Measurements from ENCODE around the gene LDHB.
"Not testable (repeated sequence)": the region's sequence is repeated elsewhere in the genome, so short reads cannot be mapped to it uniquely, and the experiment has no call there.

The LDHB gene

DNA sequence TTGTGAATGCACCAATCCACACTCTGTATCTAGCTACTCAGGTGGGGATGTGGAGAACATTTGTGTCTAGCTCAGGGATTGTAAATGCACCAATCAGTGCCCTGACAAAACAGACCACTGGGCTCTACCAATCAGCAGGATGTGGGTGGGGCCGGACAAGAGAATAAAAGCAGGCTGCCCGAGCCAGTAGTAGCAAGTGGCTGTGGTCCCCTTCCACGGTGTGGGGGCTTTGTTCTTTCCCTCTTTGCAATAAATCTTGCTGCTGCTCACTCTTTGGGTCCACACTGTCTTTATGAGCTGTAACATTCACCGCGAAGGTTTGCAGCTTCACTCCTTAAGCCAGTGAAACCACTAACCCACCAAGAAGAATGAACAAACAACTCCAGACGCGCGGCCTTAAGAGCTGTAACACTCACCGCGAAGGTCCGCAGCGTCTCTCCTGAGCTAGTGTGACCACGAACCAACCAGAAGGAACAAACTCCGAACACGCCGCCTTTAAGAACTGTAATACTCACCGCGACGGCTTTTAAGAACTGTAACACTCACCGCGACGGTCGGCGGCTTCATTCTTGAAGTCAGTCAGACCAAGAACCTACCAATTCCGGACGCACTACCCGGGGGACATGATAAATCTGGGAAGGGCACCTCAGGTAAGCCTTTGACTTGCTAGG lies 4.6 kb upstream of the LDHB start:
- DNase-seq (ENCODE audit: low read depth, low spot score): no peak
- H3K27ac ChIP-seq: no peak overlapping the region

DNA sequence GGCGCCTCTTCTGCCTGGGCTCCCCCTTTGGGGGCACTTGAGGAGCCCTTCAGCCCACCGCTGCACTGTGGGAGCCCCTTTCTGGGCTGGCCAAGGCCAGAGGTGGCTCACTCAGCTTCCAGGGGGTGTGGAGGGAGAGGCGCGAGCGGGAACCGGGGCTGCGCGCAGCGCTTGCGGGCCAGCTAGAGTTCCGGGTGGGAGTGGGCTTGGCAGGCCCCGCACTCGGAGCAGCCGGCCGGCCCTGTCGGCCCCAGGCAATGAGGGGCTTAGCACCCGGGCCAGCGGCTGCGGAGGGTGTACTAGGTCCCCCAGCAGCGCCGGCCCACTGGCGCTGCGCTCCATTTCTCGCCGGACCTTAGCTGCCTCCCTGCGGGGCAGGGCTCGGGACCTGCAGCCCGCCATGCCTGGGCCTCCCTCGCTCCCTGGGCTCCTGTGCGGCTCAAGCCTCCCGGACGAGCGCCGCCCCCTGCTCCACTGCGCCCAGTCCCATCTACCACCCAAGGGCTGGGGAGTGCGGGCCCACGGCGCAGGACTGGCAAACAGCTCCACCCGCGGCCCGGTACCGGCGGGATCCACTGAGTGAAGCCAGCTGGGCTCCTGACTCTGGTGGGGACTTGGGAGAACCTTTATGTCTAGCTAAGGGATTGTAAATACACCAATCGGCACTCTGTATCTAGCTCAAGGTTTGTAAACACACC lies 3.9 kb upstream of the LDHB start:
- not testable (repeated sequence) for DNase-seq (ENCODE audit: low read depth, low spot score)

DNA sequence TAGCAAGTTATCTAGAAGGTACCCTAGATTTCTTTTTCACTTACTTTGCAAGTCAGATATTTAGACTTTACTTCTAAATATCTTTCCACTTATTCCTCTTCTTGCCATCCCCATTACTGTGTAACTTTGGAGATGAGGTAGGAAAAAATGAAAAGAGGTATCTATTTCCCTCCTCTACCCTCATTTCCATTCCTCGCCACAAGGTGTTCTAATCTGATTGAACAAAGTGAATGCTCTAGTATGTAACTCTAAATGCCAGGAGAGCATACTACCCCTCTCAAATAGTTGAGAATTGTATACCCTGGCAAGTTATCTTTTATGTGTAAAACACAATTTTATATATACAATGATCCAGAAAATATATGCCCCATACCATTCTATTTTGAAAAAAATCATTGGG lies 1.7 kb upstream of the LDHB start:
- no peak for DNase-seq (ENCODE audit: low read depth, low spot score)
- H3K27ac ChIP-seq: no peak overlapping the region

More for the DNA sequence above, 3.9 kb upstream of the LDHB start:
- not testable (repeated sequence) for H3K27ac ChIP-seq

DNA sequence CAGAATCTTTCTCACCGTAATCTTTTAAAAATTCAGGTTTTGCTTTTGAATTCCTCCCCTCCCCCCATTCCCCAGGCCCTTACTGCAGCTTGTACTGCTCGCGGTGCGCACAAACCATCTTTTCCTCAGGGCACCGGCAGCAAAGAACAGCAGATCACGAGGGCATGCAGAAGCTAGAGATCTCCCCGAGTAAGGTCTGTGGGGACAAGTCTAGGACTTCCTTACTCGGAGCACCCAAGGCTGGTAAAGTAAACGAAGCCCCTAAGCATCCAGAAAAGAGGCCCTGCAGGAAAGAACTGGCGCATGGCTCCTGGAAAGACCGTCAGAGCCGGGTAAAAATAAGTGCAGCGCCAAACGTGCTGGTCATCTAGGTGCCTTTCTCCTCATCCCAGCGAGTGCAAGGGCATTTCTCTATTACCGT lies 727 bp downstream of the LDHB start:
- no peak for DNase-seq (ENCODE audit: low read depth, low spot score)
- peak overlapping the region; percentile 65 for H3K27ac ChIP-seq

DNA sequence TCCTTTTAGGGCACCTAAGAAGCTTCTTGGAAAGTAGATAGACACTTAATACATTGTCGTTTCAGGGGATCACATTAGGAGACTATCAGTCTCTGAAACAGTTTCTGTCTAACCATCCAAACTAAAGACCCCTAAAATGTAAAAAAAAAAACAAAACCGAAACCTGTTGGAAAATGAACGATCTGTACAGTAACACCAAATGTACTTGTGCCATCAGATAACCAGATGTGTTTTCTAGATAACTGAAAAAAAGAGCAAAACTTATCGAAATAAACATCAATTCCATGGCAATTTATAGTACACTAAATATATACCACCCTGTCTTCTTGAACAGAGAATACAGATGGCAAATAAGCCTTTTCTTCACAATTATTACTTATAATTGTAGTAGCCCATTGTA lies 2.1 kb downstream of the LDHB start:
- no peak overlapping the region for H3K27ac ChIP-seq
- DNase-seq (ENCODE audit: low read depth, low spot score): no peak

DNA sequence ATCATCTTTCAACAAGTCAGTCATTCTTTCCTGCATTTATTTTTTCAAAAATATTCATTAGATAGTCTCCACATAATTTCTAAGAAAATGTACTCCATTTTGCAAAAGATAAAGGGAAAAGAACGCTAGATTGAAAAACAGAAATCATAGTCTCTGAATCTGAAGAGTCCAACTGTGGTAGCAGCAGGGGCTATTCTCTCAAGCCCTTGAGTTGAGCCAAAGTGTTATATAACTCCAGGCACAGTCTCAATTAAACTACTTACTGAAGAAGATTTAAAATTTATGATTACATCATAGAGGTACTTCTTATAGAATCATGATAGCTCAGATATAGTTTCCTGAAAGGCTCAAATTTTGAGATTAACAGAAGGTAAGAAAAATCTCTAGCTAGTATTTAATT lies 5.8 kb downstream of the LDHB start:
- no peak for DNase-seq (ENCODE audit: low read depth, low spot score)
- no peak overlapping the region for H3K27ac ChIP-seq

DNA sequence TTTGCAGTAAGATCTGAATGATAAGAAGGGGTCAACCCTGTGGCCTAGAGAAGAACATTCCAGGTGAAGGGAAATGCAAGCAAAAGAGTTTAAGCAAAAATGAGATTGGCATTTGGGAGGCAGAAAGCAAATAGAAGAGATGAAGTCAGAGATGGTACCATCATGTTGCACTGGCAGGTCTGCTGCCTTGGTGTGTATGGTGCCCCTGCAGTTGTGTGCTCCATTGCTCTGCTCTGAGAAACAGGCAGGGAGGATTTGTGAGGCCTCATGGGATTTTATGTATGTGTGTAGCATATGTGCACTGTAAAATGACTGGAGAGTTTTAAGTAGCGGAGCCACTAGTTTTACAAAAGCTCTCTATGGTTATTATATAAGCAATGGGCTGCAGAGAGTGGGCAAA lies 6.6 kb downstream of the LDHB start:
- no peak overlapping the region for H3K27ac ChIP-seq
- DNase-seq (ENCODE audit: low read depth, low spot score): no peak

DNA sequence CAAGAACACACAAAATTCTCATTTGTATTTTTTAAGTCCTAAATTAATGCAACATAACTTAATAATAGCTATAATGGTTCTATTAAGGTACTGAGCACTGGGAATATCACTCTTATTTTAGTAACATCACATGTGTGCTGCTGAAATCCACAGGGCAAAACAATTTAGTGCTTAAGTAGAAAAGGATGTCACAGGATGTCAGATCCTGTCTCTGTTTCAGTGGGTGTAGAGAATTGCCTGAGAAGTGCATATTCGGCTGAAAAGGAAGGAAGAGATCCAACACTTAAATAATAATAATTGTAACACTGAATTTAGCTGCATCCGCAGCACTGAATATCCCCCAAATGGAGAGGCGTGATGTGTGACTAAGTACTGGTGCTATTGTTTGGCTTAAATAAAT lies 8.6 kb downstream of the LDHB start:
- H3K27ac ChIP-seq: no peak overlapping the region
- no peak for DNase-seq (ENCODE audit: low read depth, low spot score)

DNA sequence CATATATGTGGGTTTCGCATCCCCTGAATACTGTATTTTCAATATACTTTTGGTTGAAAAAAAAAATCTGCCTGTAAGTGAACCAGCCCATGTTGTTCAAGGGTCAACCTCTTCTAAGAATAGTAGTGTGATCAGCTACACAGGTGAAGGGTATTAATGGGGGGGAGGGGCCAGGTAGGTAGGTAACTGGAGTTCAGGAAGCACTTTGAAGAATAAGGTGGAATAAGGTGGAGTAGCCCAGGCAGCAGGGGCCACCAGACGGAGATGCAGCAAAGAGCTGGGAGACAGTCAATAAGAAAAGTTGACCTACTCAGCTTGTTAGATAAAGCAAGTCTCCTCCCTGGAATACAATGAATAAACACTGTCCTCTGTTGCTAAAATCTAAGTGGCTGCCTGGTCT lies 9.3 kb downstream of the LDHB start:
- no peak overlapping the region for H3K27ac ChIP-seq

DNA sequence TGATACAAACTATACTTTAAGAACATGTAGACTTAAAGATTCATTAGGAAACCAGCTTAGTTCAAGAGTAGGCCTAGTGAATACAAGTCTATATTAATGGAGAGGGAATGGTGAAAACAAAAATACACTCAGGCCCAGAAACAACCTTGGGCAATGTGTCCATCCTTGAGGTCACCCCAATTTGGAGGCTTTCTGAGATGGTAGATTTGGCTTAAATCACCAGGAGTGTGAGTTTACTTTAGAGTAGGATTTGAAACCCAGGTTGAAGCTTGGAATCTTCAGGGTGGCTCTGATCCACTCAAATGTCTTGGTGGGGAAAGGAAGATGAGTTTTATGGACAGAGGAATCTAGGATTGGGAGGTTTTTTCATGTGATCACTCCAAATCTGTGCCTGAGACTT lies 10.5 kb downstream of the LDHB start:
- peak overlapping the region; percentile 82 for H3K27ac ChIP-seq
- no peak for DNase-seq (ENCODE audit: low read depth, low spot score)

More for the DNA sequence above, 9.3 kb downstream of the LDHB start:
- DNase-seq (ENCODE audit: low read depth, low spot score): no peak

DNA sequence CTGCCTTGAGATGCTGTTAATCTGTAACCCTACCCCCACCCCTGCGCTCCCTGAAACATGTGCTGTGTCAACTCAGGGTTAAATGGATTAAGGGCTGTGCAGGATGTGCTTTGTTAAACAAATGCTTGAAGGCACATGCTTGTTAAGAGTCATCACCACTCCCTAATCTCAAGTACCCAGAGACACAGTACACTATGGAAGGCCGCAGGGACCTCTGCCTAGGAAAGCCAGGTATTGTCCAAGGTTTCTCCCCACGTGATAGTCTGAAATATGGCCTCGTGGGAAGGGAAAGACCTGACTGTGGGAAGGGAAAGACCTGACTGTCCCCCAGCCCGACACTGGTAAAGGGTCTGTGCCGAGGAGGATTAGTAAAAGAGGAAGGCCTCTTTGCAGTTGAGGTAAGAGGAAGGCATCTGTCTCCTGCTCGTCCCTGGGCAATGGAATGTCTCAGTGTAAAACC lies 12.6 kb downstream of the LDHB start:
- peak overlapping the region; percentile 82 for H3K27ac ChIP-seq
- DNase-seq (ENCODE audit: low read depth, low spot score): not testable (repeated sequence)

DNA sequence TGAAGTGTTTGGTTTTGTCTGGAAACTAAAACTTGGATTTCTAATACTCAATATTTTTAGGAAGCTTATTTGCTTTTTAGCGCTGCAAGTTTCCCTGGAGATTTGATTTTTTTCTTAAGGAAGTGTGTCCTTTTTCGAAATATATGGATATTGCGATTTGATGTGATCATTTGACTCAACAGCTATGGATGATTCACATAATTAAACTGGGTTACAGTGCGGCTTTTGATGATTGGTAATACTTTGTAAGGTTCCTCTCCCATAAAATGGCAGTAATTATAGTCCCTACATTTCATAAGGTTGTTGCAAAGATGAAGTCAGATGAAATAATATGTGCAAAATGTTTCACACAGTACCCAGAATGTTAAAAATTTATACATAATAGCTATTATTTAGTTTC lies 13.1 kb downstream of the LDHB start:
- peak overlapping the region; percentile 82 for H3K27ac ChIP-seq
- DNase-seq (ENCODE audit: low read depth, low spot score): no peak

DNA sequence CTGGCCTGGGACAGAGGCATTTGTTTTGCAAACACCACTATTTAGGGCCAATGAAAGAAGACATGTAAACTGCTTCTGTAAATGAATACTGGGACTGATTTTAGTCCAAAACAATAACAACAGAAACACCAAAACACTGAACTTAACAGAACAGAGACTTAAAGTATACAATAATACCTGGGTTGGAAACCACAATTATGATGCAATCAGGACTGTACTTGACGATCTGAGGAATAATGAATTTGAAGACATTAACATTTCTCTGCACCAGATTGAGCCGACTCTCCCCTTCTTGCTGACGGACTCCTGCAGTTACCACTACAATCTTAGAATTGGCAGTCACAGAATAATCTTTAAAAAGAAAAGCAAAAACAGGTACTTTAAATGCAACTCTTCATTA lies 13.9 kb downstream of the LDHB start:
- peak overlapping the region; percentile 82 for H3K27ac ChIP-seq
- no peak for DNase-seq (ENCODE audit: low read depth, low spot score)

DNA sequence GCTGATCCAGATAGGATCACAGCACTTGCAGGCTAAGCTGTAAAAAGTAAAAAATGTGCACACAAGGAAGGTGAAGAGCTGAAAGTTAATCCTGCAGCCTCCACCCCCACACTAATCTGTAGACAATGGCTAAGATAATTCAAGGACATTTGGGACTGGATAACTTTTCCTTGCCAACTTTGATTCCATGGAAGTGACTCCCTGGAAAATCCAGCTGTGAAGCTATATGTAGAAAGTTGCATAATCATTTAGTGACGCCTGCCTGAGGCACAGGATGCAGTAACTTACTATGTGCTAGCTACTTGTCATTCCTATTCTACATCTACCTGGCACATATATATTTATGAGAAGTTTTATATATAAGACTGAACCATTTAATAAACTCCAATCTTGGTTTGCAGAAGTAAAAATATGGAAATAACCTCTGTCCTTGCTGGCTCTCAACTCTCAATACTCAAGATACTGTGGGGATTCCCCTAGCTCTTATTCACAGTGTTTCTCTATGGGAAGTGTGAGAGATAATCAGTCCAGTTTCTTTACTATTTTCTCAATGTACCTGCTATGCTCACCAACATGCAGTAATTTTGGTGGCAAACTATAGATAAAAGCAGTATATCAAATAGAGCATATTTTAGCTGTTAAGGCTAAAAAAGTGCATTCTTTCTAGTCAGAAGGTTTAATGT lies 14.8 kb downstream of the LDHB start:
- peak overlapping the region; percentile 82 for H3K27ac ChIP-seq
- no peak for DNase-seq (ENCODE audit: low read depth, low spot score)

DNA sequence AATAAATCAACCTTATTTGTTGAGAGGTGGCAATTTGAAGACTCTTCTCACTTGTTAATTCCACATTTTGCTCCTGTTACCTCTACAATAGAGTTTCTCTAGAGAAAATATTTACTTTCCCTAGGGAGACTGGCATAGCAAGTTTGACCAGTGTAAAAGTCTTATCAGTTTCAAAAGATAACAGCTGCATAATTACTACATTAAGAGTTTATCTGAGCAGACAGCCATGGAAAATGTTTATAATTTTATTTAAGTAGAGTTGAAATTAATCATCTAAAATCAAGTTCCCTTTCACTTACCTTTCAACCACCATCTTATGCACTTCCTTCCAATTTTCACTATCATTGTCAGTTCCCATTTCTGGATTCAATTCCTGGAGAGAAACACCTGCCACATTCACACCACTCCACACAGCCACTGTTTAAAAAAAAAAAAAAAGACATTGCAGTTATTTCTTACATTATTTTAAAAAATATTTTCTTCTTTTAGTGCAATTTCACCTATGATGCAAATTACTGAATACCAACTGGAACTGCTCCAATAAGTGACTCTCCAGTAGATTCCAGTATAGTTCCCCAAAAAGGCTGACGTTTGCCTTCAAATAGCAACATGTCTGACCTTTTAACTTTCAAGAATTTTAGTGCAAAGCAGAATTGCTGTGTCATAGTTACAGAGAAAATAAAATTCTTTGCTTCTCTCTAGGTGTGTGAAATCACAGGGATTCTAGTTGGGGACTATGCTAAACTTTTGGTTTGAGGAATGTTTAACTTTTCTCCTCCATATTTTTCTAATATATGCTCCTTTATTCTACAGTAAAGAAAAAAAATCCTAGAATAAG lies 19.4 kb downstream of the LDHB start:
- no peak overlapping the region for H3K27ac ChIP-seq
- DNase-seq (ENCODE audit: low read depth, low spot score): no peak

DNA sequence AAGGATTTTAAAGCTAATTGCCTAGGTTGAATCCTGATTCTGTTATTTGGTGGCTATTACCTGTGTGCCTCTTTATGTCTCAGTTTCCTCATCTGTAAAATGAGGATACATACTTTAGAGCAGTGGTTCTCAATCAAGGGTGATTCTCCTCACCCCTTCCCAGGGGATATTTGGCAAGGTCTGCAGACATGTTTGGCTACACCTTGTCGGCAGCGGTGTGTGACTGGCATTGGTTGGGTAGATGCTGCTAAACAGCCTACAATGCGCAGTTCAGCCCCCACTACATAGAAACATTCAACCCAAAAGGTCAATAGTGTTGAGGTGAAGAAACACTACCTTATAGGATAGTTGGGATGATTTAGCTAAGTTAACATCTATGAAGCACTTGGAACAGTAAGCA lies 23.4 kb downstream of the LDHB start:
- no peak for DNase-seq (ENCODE audit: low read depth, low spot score)
- H3K27ac ChIP-seq: no peak overlapping the region

DNA sequence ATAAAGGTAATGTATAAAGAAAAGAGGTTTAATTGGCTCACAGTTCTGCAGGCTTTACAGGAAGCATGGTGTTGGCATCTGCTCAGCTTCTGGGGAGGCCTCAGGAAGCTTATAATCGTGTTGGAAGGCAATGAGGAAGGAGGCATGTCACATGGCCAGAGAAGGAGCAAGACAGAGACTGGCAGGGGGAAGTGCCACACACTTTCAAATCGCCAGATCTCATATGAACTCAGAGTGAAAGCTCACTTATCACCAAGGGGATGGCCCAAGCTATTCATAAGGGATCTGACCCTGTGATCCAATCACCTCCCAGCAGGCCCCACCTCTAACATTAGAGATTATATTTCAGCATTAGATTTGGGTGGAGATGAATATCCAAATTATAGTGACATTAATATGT lies 26.3 kb downstream of the LDHB start:
- no peak for DNase-seq (ENCODE audit: low read depth, low spot score)
- no peak overlapping the region for H3K27ac ChIP-seq

DNA sequence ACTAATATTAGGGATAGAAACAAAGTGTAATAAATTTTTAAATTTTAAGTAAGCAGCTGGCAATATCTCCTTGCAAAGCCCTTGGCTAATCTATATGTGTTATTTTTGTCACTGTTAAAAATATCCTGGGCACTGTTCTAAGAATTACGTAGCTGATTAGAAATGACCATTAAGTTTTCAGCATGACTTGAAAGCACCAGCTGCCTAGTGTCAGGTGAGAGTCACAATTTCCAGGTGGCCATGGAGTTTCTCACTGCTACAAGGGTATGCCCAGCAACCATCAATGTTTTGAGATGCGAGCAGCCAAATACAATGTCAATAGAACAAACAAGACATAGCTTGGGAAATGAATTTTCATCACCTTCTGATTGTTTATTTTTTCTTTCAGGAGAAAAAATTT lies 29.7 kb downstream of the LDHB start:
- no peak overlapping the region for H3K27ac ChIP-seq
- DNase-seq (ENCODE audit: low read depth, low spot score): no peak

DNA sequence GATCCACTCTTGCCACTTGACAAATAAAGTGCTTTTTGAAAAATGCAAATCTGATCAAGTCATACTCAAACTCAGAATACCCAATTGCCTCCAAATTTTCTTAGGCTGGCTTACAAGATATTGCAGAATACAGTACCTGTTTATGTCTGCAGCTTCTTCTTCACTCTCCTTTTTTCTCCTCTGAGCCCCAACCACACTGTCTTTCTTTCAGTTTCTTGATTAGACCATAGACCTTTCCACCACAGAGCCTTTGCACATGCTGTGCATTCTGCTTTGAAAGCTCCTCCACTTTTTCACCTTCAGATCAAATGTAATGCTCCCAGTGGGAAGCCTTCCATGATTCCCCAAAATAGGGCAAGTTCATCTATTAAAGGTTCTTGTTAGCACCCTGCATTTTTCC lies 39.1 kb downstream of the LDHB start:
- DNase-seq (ENCODE audit: low read depth, low spot score): no peak
- no peak overlapping the region for H3K27ac ChIP-seq

DNA sequence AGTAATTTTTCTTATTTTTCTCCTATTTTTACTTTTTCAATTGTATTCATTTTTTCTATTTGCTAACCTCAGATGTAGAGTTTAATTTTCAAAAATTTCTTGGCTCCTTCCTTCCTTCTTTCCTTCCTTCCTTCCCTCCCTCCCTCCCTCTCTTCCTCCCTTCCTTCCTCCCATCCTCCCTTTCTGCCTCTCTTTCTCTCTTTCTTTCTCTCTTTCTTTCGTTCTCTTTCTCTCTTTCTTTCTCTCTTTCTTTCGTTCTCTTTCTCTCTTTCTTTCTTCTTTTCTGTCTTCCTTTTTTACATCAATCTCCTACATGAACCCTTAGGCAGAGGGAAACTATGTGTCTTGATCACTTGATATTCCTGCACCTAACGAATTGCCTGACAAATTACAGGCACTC lies 40.6 kb downstream of the LDHB start:
- no peak overlapping the region for H3K27ac ChIP-seq

DNA sequence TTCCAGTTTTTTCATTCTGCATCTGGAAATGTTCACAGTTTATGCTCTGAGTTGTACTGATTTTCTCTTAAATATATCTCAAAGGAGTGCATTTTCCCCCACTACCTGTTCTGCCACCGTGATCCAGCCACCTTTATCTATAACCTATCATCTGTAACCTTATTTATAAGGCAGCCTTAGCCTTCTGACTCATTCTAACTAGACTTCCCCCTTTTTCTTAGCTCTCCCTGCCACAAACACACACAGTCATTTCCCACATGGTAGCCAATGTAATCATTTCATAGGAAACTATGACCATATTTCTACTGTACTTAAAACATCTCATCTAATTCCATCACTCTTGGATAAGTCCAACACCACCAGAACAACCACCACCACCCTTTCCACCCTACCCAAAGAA lies 42.2 kb downstream of the LDHB start:
- no peak overlapping the region for H3K27ac ChIP-seq
- no peak for DNase-seq (ENCODE audit: low read depth, low spot score)

More for the DNA sequence above, 40.6 kb downstream of the LDHB start:
- no peak for DNase-seq (ENCODE audit: low read depth, low spot score)
